GM18861 (cell line): Measurements from ENCODE around the gene PNMA8B.
"Not testable (repeated sequence)": the region's sequence is repeated elsewhere in the genome, so short reads cannot be mapped to it uniquely, and the experiment has no call there.

ENCODE experiments used
- ATAC-seq: cut with Tn5 transposase; IDR thresholded peaks from one replicate; pipeline ENCODE4 v1.9.1; 2021; ENCODE audit not compliant: unreplicated experiment

Gene PNMA8B

GRCh38 chr19:46514589-46515289 lies 19.1 kb upstream of the PNMA8B start:
- ATAC-seq: no peak

DNA sequence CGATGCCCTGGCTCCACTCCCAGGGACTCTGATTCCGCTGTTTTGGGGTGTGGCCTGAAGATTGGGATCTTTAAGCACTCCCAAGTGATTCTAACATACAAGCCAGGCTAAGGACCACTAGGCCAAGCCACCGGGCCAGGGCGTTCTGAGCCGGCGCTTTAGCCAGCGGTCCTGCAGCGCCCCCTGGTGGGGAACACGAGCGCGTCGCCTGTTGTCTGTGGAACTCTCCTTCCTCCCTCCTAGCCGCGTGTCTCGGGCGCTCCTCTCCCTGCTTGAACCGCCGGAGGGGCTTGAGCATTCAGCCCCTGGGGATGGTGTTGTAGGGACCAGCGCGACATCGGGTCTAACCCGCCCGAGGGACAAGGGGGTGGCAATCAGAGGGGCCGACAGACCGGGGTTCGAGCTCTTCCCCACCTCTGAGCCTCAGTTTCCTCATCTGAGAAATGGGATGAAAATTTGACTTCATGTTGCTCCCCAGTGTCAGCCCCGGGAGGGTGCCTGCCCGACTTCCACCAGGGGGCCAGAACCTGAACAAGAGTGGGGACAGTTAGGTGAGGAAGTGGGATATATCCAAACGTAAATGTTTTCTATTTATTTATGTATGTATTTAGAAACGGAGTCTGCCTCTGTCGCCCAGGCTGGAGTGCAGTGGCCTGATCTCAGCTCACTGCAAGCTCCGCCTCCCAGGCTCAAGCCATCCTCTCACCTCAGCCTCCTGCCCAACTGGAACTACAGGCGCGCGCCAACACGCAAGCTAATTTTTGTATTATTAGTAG lies 18.0 kb upstream of the PNMA8B start:
- no peak for ATAC-seq

DNA sequence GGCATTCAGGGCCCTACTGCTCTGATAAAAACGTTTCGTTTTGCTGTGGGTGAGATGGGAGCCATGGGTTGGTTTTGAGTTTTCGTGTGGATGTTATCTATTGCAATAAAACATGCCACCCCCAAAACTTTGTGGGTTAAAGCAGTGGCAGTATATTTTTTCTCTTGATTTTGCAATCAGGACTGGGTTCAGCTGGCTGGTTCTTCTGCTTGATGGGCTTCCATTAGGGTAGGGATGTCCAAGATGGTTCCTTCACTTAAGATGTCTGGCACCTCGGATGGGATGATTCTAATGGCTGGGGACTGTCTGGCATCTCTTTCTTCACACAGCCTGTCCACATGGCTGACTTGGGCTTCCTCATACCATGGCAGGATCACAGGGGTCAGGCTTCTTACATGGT lies 15.6 kb upstream of the PNMA8B start:
- ATAC-seq: no peak

- ATAC-seq: no peak
Observed at GRCh38 chr19:46508206-46508605, 12.5 kb upstream of the PNMA8B start.

- ATAC-seq: no peak
Observed at GRCh38 chr19:46503848-46504453, 8.3 kb upstream of the PNMA8B start.

DNA sequence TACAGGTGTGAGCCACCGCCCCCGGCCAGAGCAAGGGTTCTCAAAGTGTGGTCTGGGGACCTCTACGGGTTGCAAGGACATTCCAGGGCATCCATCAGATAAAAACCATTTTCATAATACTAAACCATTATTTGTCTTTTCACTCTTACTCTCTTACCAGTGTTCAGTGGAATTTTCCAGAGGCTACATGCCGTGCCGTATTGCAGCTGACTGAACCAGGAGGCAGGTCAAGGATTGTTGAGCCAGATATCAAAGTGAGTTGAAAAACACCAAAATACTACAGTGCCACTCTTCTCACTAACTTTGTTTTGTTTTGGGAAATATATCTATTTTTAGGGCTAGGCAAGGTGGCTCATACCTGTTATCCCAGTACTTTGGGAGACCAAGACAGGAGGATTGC lies 7.2 kb upstream of the PNMA8B start:
- no peak for ATAC-seq

- ATAC-seq: no peak
Observed at GRCh38 chr19:46499692-46500091, 4.0 kb upstream of the PNMA8B start.

GRCh38 chr19:46497773-46498172 lies 2.1 kb upstream of the PNMA8B start:
- ATAC-seq: no peak

- ATAC-seq: not testable (repeated sequence)
Observed at GRCh38 chr19:46496886-46497285, 1.2 kb upstream of the PNMA8B start.

DNA sequence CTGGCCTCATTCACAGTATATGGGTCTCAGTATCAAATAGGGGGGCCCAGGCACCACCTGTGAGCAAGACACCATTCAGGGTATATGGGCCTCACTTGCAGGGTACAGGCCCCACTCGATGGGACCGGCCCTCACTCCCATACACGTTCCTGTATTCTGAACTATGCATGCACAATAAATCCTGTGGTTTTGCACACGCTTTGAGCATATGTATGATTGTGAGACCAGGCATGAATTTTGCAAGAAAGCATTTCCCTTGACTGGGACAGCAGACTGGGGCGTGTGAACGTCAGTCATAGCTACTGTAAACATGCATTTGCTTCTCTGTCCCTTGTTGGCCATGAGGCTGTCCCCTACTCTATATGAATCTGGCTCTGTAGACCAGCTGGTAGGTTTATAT lies 637 bp upstream of the PNMA8B start:
- no peak for ATAC-seq

- no peak for ATAC-seq
Observed at GRCh38 chr19:46494941-46495785, 504 bp downstream of the PNMA8B start.

DNA sequence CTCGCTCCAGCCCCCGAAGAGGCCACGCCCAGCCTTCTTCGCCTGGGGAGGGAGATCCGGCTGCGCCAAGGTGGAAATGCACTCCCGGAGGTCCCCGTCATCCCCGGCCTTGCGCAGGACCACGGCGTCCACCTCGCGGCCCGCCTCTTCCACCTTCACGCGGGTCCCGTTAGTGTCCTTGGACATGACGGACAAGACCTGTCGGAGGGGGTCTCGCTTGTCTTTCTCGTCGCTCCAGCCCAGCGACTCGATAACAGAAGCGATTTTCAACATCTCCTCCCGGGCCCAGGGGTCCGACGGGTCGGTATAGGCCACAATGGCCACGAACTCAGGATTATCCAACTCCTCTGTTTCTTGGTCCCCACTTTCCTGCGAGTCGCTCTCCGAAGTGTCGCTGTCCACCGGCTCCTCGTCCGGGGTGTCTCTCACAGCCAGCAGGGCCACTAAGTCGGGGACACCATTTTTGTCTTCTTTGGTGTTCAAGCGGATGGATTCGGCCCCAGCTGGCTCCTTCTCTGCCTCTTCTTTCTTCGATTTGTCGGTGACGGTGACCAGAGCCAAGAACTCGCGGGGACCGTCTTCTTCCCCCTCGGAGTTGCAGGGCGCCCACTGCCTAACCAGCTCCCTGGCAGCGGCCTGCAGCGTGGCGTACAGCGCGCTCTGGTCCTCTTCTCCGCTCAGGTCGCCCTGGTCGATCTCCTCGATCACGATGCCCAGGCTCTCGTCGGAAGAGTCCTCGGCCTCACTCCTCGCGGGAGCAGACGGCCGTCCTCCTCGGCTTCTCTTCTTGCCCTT lies 1.3 kb downstream of the PNMA8B start:
- ATAC-seq: no peak

GRCh38 chr19:46493236-46494145 lies 2.2 kb downstream of the PNMA8B start:
- no peak for ATAC-seq

- no peak for ATAC-seq
Observed at GRCh38 chr19:46492841-46493235, 2.8 kb downstream of the PNMA8B start.

DNA sequence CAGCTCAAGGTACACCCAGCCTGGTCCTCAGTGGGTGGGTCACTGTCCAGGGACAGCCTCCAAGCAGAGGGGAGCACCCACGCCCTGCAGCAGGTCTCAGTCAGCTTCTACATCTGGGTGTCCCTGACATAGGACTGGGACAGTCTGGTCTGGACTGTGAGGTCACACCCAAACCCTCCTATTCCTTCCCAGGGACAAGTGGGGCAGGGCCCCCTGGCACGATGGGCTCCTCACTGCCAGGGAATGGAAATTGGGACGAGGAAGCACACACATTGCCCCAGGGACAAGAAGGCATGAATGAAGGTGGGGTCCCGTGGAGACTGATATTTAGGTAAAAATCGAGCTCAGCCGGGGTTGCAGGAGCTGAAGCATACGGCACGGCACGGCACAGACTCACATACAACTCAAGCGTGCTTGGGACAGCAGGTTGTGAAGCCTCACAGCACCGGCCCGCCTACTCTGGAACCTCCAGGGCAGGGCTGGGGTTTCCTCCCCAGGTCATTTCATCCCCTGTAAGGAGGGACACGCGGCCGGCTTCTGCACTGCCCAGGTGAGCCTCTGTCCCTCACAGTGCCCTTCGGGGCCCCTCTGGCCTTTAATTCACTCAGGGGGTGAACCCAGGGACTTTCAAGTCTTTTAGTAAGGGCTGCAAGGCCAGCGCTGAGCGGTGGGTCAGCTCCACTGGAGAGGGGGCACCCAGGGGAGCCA lies 3.5 kb downstream of the PNMA8B start:
- ATAC-seq: no peak

- no peak for ATAC-seq
Observed at GRCh38 chr19:46490774-46491173, 4.9 kb downstream of the PNMA8B start.

DNA sequence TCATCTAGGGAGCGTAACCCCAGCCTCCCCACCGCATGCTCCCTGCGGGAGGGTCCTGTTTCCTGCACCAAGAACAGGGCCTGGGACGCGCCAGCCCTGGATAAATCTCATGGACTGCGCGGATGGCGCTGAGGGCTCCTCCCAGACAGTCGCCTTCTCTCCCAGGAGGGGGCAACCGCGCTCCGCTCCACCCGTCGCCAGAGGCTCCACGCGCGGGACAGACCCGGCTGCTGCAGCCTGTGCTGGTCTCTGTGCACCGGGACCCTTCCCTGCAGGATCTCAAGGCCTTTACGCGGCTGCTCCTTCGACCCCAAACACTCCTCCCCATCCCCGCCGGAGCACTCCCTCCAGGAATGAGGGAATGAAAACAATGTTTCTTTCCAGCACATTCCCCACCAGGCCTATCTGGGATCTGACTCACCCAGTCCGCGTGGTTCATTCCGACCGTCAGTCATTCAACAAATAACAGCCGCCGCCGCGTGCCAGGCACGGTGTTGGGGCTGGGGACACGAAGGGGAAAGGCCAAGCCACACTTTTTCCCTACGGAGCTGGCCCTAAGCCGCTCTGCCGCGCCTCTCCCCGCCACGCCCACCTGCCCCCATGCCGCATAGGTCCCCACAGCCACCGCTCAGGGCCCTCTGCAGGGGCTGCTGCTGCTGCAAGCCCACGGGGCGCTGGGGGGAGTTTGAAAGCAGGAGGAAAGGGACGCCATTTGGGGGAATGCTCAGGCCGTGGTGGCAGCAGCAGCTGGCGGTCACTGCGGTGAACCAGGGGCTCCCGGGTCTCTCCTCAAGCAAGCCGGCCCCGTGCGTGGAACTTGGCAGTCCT lies 6.0 kb downstream of the PNMA8B start:
- no peak for ATAC-seq

GRCh38 chr19:46488551-46488950 lies 7.1 kb downstream of the PNMA8B start:
- ATAC-seq: no peak
